Measurements from ENCODE around the gene KIF26B. TPM values are rescaled to one million over a fixed set of nuclear protein-coding genes. Genes with fewer than 3 reads are reported as not detected.

The KIF26B gene
- polyA plus RNA-seq, 1 donor from 2014 or later, result 6.3 TPM

DNA sequence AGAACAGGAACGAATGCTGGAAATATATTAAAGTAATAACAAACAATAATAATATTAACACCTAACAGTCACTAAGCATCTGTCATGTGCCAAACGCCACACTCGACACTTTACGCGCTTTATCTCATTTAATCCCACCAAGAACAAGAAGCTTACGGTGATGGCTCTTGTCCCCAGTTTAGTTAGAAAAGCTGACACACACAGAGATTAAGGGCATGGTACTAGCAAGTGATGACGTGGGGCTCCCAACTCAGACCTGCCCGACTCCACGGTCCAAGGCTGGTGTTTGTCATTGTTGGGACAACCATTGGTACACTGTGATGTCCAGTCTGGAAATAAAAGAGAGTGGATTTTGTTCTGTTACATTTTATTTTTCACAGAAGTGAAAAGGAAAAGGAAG is 41.1 kb upstream of the KIF26B start:
- Histone ChIP-seq H3K9me3 (ENCODE audit: low read length) (no peaks in the 10 kb centered on the region), H3K9ac (ENCODE audit: low read length) (no peak overlapping the region), H4K20me1 (ENCODE audit: insufficient read depth) (no peaks in the 10 kb centered on the region), H3F3A (ENCODE audit: insufficient read depth, low read length, poor library complexity, severe bottlenecking) (no peaks in the 10 kb centered on the region), H3K9me2 (ENCODE audit: insufficient read depth, low read length) (no peaks in the 10 kb centered on the region), H3K4me3 (ENCODE audit: low read length) (no peak overlapping the region), H3K36me3 (ENCODE audit: insufficient read depth, low read length) (no peaks in the 10 kb centered on the region), H3K27ac (ENCODE audit: low read length) (no peak overlapping the region), H2AFZ (ENCODE audit: low read depth, low read length) (no peak overlapping the region), H3K4me2 (ENCODE audit: low read length) (no peak overlapping the region), H3K79me2 (replicated peaks; ENCODE audit: insufficient read depth, low read length) (no peaks in the 10 kb centered on the region), H3K27me3 (ENCODE audit: insufficient read depth, low read depth, low read length) (no peaks in the 10 kb centered on the region)
- TF ChIP-seq, protein P1, sequence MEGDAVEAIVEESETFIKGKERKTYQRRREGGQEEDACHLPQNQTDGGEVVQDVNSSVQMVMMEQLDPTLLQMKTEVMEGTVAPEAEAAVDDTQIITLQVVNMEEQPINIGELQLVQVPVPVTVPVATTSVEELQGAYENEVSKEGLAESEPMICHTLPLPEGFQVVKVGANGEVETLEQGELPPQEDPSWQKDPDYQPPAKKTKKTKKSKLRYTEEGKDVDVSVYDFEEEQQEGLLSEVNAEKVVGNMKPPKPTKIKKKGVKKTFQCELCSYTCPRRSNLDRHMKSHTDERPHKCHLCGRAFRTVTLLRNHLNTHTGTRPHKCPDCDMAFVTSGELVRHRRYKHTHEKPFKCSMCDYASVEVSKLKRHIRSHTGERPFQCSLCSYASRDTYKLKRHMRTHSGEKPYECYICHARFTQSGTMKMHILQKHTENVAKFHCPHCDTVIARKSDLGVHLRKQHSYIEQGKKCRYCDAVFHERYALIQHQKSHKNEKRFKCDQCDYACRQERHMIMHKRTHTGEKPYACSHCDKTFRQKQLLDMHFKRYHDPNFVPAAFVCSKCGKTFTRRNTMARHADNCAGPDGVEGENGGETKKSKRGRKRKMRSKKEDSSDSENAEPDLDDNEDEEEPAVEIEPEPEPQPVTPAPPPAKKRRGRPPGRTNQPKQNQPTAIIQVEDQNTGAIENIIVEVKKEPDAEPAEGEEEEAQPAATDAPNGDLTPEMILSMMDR (IDR thresholded peaks at IDR 0.05; ENCODE audit: poor library complexity, severe bottlenecking), result no peak
- TF ChIP-seq SMC3 (conservative IDR thresholded peaks at IDR 0.05; ENCODE audit: poor library complexity) (no peak), EP300 (conservative IDR thresholded peaks at IDR 0.05; ENCODE audit: poor library complexity, severe bottlenecking) (no peak), MXI1 (conservative IDR thresholded peaks at IDR 0.05; ENCODE audit: poor library complexity, severe bottlenecking) (no peak), POLR2AphosphoS5 (IDR thresholded peaks at IDR 0.05) (no peak), RAD21 (conservative IDR thresholded peaks at IDR 0.05) (no peak), EZH2 (IDR thresholded peaks at IDR 0.05; ENCODE audit: borderline replicate concordance, insufficient read depth, low read length, poor library complexity, severe bottlenecking) (no peak), TAF1 (IDR thresholded peaks at IDR 0.05; ENCODE audit: low read depth) (no peak)
- TF ChIP-seq, protein P2, sequence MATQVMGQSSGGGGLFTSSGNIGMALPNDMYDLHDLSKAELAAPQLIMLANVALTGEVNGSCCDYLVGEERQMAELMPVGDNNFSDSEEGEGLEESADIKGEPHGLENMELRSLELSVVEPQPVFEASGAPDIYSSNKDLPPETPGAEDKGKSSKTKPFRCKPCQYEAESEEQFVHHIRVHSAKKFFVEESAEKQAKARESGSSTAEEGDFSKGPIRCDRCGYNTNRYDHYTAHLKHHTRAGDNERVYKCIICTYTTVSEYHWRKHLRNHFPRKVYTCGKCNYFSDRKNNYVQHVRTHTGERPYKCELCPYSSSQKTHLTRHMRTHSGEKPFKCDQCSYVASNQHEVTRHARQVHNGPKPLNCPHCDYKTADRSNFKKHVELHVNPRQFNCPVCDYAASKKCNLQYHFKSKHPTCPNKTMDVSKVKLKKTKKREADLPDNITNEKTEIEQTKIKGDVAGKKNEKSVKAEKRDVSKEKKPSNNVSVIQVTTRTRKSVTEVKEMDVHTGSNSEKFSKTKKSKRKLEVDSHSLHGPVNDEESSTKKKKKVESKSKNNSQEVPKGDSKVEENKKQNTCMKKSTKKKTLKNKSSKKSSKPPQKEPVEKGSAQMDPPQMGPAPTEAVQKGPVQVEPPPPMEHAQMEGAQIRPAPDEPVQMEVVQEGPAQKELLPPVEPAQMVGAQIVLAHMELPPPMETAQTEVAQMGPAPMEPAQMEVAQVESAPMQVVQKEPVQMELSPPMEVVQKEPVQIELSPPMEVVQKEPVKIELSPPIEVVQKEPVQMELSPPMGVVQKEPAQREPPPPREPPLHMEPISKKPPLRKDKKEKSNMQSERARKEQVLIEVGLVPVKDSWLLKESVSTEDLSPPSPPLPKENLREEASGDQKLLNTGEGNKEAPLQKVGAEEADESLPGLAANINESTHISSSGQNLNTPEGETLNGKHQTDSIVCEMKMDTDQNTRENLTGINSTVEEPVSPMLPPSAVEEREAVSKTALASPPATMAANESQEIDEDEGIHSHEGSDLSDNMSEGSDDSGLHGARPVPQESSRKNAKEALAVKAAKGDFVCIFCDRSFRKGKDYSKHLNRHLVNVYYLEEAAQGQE (IDR thresholded peaks at IDR 0.05; ENCODE audit: borderline replicate concordance), result no peak

DNA sequence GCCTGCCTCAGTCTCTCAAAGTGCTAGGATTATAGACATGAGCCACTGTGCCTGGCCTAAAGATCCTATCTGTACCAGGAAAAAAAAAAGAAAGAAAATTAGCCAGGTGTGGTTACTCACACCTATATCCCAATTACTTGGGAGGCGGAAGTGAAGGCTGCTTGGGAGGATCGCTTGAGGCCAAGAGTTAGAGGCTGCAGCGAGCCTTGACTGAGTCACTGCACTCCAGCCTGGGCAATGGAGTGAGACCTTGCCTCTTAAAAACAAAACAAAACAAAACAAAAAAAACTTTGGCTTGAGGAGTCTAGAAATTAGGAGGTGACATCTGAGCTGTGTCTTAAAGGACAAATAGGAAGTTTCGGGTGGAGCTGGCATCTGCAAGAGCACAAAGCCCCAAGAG is 38.7 kb upstream of the KIF26B start:
- H3K36me3 ChIP-seq (ENCODE audit: insufficient read depth, low read length), result no peaks in the 10 kb centered on the region
- H3F3A ChIP-seq (ENCODE audit: insufficient read depth, low read length, poor library complexity, severe bottlenecking), result no peaks in the 10 kb centered on the region
- H3K9ac ChIP-seq (ENCODE audit: low read length), result no peak overlapping the region
- no peaks in the 10 kb centered on the region for H3K27me3 ChIP-seq (ENCODE audit: insufficient read depth, low read depth, low read length)
- TF ChIP-seq, protein P1 (IDR thresholded peaks at IDR 0.05; ENCODE audit: poor library complexity, severe bottlenecking), result no peak
- no peak for TF ChIP-seq MXI1 (conservative IDR thresholded peaks at IDR 0.05; ENCODE audit: poor library complexity, severe bottlenecking)
- no peak for TF ChIP-seq EZH2 (IDR thresholded peaks at IDR 0.05; ENCODE audit: borderline replicate concordance, insufficient read depth, low read length, poor library complexity, severe bottlenecking)
- TF ChIP-seq, protein P2 (IDR thresholded peaks at IDR 0.05; ENCODE audit: borderline replicate concordance), result no peak
- no peak for TF ChIP-seq RAD21 (conservative IDR thresholded peaks at IDR 0.05)
- TF ChIP-seq TAF1 (IDR thresholded peaks at IDR 0.05; ENCODE audit: low read depth), result no peak
- TF ChIP-seq POLR2AphosphoS5 (IDR thresholded peaks at IDR 0.05), result no peak
- TF ChIP-seq EP300 (conservative IDR thresholded peaks at IDR 0.05; ENCODE audit: poor library complexity, severe bottlenecking), result no peak
- no peak for TF ChIP-seq SMC3 (conservative IDR thresholded peaks at IDR 0.05; ENCODE audit: poor library complexity)
- H3K9me2 ChIP-seq (ENCODE audit: insufficient read depth, low read length), result no peaks in the 10 kb centered on the region
- no peaks in the 10 kb centered on the region for H3K79me2 ChIP-seq (replicated peaks; ENCODE audit: insufficient read depth, low read length)
- H3K27ac ChIP-seq (ENCODE audit: low read length), result no peak overlapping the region
- H3K4me2 ChIP-seq (ENCODE audit: low read length), result no peak overlapping the region
- H3K9me3 ChIP-seq (ENCODE audit: low read length), result no peaks in the 10 kb centered on the region
- H4K20me1 ChIP-seq (ENCODE audit: insufficient read depth), result no peaks in the 10 kb centered on the region
- H3K4me3 ChIP-seq (ENCODE audit: low read length), result no peak overlapping the region
- no peak overlapping the region for H2AFZ ChIP-seq (ENCODE audit: low read depth, low read length)

Data from neural cell (in vitro differentiated cells).